HG03060 (cell line): ENCODE results near the gene PRDM4.
"Not testable (repeated sequence)": the region's sequence is repeated elsewhere in the genome, so short reads cannot be mapped to it uniquely, and the experiment has no call there.

Experiments
- ATAC-seq: cut with Tn5 transposase; IDR thresholded peaks from one replicate; pipeline ENCODE4 v1.9.1; 2021; ENCODE audit warnings: low read depth, moderate number of reproducible peaks; ENCODE audit not compliant: unreplicated experiment

Gene PRDM4

GRCh38 chr12:107774349-107775029 lies 13.6 kb upstream of the PRDM4 start, which contains the start of gene ASCL4:
ASCL4 (plus strand) TSS chr12:107774704; CDS start chr12:107775219, 515 bp downstream.
- no peak for ATAC-seq

DNA sequence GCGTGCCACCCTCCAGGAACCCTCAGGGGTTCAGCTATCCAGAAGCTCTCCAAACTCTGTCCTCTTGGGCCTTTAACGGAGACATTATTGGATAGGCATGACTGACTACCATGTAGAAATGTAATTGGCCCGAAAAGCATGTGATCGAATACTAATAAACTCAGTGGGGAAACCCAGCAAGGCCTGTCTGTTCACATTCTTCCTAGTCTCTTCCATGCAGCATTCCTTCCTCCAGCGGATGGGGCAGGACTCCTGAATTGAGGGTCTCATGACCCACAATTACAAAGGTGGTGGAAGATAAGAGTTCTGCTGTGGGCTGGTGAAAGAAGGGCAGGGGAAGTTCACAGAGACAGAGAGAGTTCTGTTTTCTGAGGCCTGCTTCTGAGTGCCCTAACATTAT lies 6.5 kb upstream of the PRDM4 start:
- no peak for ATAC-seq

DNA sequence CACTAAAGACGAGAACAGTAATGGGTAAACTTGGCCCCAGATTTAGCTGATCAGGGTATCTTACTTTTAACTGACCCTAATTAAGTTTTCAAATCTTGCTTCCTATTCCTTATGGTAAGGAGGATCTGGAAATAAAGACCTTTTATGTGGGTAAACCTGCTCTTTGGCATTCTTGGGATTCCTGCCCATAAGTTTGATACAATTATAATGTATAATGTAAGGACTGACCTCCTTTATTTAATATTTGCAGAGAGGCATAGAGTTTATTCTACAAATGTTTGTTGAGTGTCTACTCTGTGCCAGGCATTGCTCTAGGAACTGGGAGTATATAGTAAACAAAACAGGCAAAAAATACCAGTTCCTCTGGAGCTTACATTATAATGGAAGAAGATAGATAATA lies 4.4 kb upstream of the PRDM4 start:
- ATAC-seq: no peak

GRCh38 chr12:107764626-107765025 lies 3.7 kb upstream of the PRDM4 start:
- no peak for ATAC-seq

GRCh38 chr12:107762874-107763273 lies 1.9 kb upstream of the PRDM4 start:
- no peak for ATAC-seq

DNA sequence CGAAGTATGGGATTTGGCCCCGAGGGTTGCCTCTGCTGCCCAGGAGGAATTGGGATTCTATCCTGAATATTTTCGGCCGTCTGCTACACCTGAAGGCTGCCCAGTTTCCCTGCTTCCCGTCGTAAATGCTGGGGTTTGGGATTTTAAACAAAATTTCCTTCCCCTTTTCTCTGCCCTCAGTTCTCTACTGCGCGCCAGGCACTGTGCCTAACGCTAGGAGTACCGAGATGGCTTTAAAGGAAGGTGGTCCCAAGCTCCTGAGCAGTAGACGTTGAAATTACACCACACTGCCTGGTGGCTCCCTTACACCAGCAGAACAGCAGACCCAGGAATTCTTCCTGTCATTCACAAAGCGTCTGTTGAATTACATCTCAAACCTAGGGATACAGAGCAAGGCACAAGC lies 566 bp upstream of the PRDM4 start:
- no peak for ATAC-seq

DNA sequence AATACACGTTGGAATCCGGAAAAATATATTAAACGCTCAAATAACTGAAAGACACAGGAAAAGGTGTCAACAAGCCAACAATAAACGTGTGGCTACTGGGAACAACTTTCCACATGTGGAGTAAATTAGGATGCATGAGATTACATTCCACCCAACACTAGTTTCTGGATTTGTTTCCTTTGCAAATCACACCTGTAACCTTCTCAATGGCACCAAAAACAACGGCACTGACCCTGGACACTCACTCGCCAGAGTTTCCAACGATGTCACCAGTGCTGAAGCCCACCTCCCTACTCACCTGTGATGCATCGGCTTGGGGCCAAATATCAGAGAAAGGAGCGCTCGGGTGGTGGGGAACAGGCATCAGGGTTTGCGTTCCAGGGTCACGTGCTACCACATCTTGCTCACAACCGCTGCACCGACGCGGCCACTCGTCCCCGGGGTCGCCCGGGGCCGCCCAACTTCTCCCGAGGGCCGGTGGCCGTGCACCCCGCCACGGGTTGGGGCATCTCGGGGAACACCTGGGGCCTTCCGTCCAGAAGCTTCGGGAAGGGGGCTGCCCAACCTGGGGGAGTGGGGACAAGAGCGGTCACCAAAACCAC lies 629 bp downstream of the PRDM4 start:
- ATAC-seq: peak; percentile 9

DNA sequence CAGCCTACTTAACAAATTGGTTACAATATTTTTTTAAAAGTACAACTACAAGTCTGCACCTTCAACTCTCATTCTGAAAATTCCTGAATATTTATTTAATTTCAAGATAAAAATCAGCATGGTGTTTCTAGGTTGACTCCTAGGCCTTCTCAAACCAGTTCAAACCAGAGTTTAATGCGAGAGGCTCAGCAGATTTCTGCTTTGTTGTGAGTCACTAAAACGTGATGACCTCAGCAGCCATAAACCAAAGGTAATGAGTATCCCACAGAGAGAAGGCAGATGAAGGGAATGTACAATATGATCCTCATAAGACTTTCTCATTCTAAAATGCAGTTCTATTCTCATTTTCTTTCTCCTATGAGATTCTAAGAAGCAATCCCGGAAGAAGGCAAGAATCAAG lies 1.5 kb downstream of the PRDM4 start:
- ATAC-seq: no peak

DNA sequence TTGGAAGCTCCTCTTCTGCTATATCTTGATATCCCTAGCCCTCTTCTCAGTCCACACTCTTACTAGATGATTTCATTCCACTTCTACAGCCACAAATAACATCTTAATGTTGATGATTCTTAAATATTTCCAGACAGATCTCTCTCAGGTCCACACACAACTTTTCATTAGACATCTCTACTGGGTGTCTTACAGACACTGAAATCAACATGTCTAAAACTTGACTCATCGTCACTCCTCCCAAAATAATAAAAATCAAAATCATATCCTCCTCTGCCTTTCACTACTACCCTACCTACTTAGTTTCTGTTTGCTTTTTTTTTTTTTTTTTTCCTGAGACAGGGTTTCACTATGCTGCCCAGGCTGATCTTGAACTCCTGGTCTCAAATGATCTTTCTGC lies 11.9 kb downstream of the PRDM4 start:
- no peak for ATAC-seq

DNA sequence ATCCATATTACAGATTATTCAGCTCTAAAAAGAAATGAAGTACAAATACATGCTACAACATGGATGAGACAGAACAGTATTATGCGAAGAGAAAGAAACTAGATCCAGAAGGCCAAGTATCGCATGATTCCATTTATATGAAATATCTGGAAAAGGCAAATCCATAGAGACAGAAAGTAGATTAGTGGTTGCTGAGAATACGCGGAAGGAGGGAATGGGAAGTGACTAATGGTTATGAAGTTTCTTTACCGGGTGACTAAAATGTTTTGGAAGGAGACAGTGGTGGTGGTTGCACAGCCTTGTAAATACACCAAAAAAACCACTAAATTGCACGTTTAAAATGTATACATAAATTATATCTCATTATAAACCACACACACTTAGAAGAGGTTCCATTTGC lies 12.5 kb downstream of the PRDM4 start:
- ATAC-seq: no peak

DNA sequence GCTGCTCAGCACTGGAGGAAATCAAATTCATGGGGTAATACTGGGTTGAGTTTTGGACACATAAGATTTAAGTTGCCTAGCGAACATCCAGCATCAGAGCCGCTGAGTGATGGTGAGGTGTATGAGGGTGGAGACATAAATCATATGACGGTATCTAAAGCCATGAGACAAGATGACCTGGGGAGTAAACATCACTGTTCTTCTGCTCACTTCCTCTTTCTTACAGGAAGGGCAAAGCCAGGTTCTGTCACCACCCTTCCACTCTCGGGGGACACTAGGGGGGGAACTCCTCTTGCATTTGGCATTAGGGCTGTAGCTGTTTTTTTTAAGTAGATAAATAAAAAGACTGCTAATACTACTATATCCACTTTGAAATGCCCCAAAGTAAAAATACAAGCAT lies 24.0 kb downstream of the PRDM4 start:
- peak; percentile 88 for ATAC-seq

GRCh38 chr12:107735763-107736162 lies 25.2 kb downstream of the PRDM4 start:
- no peak for ATAC-seq

- no peak for ATAC-seq
Measured at GRCh38 chr12:107734139-107734538, 26.8 kb downstream of the PRDM4 start.

GRCh38 chr12:107732365-107732764 lies 28.6 kb downstream of the PRDM4 start:
- no peak for ATAC-seq

DNA sequence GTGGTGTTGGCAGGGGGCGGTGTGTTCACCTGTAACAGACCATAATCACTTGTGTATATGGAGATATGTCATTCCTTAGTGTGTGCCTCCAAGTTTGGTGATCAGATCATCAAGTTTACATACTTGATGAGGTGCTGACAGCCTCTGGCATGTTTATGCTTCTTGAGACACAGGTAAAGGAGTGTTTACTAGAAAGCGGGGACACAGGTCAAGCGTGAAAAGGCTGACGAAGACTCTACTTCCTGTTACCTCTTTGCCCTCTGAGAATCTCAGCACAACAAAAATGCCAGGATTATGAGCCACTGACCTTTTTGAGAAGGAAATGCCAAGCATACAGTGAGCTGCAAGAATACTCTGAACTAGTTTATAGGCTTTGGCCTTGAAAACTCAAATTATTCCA lies 29.6 kb downstream of the PRDM4 start:
- ATAC-seq: no peak

- no peak for ATAC-seq
Measured at GRCh38 chr12:107730618-107731341, 30.2 kb downstream of the PRDM4 start.

GRCh38 chr12:107727742-107728141 lies 33.2 kb downstream of the PRDM4 start:
- ATAC-seq: not testable (repeated sequence)

GRCh38 chr12:107727327-107727726 lies 33.6 kb downstream of the PRDM4 start:
- ATAC-seq: not testable (repeated sequence)

DNA sequence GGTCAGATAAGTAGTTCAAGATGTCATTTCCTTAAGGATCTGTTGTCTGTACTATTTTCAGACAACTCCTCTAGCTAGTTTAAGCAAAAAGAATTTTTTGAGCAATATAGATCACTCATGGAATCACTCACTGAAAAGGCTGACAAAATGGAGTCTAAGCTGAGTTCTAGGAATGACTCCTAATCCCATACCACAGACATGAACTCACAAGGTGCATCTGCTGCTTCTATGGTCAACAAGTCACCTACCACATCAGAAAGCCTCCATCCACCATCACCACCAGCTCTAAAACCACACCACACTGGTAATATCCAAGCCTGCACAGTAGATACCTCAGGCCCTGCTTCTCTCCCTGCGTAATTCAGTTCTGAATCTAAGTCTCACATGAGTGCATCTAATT lies 42.3 kb downstream of the PRDM4 start:
- ATAC-seq: no peak

GRCh38 chr12:107715780-107716179 lies 45.2 kb downstream of the PRDM4 start:
- ATAC-seq: no peak

DNA sequence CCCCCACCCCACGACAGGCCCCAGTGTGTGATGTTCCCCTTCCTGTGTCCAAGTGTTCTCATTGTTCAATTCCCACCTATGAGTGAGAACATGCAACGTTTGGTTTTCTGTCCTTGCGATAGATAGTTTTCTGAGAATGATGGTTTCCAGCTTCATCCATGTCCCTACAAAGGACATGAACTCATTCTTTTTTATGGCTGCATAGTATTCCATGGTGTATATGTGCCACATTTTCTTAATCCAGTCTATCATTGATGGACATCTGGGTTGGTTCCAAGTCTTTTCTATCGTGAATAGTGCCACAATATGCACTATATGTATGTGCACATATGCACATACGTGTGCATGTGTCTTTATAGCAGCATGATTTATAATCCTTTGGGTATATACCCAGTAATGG lies 55.4 kb downstream of the PRDM4 start:
- not testable (repeated sequence) for ATAC-seq

GRCh38 chr12:107704041-107704440 lies 56.9 kb downstream of the PRDM4 start:
- no peak for ATAC-seq
